ENCODE data around the gene GIMAP7.

GRCh38 chr7:150481186-150481920, 33.3 kb upstream of the GIMAP7 start:
- TF ChIP-seq, protein P1, sequence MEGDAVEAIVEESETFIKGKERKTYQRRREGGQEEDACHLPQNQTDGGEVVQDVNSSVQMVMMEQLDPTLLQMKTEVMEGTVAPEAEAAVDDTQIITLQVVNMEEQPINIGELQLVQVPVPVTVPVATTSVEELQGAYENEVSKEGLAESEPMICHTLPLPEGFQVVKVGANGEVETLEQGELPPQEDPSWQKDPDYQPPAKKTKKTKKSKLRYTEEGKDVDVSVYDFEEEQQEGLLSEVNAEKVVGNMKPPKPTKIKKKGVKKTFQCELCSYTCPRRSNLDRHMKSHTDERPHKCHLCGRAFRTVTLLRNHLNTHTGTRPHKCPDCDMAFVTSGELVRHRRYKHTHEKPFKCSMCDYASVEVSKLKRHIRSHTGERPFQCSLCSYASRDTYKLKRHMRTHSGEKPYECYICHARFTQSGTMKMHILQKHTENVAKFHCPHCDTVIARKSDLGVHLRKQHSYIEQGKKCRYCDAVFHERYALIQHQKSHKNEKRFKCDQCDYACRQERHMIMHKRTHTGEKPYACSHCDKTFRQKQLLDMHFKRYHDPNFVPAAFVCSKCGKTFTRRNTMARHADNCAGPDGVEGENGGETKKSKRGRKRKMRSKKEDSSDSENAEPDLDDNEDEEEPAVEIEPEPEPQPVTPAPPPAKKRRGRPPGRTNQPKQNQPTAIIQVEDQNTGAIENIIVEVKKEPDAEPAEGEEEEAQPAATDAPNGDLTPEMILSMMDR (IDR thresholded peaks at IDR 0.05 in 8 of 11, conservative IDR thresholded peaks at IDR 0.05 in 3 of 11): peak in 2 of 11 experiments; percentile 13 to 22
- TF ChIP-seq POLR2A (IDR thresholded peaks at IDR 0.05) (no peak), POLR2AphosphoS5 (IDR thresholded peaks at IDR 0.05) (peak in 2 of 3 donors; percentile 52 to 83)

Measured in spleen (tissue), 7 donors.